Breast epithelium (tissue), 3 donors: Measurements from ENCODE around the gene JPH2.

Experiments used
- CTCF ChIP-seq, 3 donors: fragments of 450-650 bp; IDR thresholded peaks; one replicate each; pipeline ENCODE4 v1.5.1; 2016 to 2017; ENCODE audit warnings: antibody characterized with exemption in 3 of 3, mild to moderate bottlenecking in 3 of 3, moderate library complexity in 3 of 3
- POLR2A ChIP-seq: fragments of 450-650 bp; IDR thresholded peaks from one replicate; pipeline ENCODE4 v1.6.1; 2016; ENCODE audit warnings: antibody characterized with exemption, mild to moderate bottlenecking, moderate library complexity
- POLR2AphosphoS5 ChIP-seq, 3 donors: sonication (generic); formaldehyde crosslinking; IDR thresholded peaks; one replicate each; pipeline ENCODE4 v1.6.1; 2017; ENCODE audit warnings: antibody characterized with exemption in 3 of 3

GRCh38 chr20:44136579-44137265 lies 50.3 kb downstream of the JPH2 start:
- TF ChIP-seq CTCF (IDR thresholded peaks at IDR 0.05) = no peak
- no peak for TF ChIP-seq POLR2A
- TF ChIP-seq POLR2AphosphoS5 (IDR thresholded peaks at IDR 0.05) = no peak
